Neural cell (in vitro differentiated cells): Measurements from ENCODE around the gene SRCIN1.

Source experiments
- TAF1 ChIP-seq: IDR thresholded peaks from 2 replicates; pipeline ENCODE4 v1.6.1; 2012; ENCODE audit warnings: low read depth
- TF ChIP-seq, protein P1 (sequence below): fragments of 450-650 bp; IDR thresholded peaks from 2 replicates; pipeline ENCODE4 v1.5.1; 2014; ENCODE audit warnings: antibody characterized with exemption, mild to moderate bottlenecking, moderate library complexity; ENCODE audit not compliant: poor library complexity, severe bottlenecking

DNA sequence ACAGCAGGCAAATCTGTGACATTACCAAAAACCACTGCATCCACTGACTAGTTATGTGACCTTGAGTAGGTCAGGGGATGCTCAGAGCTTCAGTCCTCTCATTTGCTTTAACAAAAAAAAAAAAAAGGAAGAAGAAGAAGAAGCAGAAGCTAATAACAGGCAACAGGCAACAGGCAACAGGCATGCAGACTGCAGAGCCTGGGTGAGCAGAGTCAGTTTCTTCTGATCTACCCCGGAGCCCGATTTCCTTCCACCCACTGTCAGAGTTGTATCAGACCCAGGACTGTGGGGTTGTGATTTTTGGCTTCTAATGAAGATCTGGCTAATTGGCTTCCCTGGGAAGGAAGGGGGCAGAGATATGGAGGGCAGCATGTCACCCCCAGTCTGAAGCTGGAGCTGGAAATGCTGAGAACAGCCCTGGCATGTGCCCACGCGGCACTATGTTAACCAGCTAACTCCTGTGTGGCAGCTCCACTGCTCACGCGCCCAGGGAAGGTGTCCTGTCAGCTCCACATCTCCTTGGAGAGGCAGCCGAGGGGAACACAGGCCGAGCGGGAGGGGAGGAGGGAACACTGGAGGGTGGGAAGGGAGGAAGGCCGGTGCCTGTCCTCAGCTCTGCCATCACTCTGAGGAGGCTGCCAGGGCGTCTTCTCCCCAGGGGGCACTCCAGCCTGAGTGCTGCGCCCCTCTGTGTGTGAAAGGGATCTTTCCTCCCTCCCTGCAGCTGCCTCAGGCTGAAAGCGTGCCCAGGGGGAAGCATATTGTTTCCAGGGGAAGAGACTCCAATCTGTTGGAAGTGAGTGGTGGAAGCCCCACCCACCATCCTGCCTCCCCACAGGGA is 17.6 kb downstream of the SRCIN1 start:
- TF ChIP-seq, protein P1, sequence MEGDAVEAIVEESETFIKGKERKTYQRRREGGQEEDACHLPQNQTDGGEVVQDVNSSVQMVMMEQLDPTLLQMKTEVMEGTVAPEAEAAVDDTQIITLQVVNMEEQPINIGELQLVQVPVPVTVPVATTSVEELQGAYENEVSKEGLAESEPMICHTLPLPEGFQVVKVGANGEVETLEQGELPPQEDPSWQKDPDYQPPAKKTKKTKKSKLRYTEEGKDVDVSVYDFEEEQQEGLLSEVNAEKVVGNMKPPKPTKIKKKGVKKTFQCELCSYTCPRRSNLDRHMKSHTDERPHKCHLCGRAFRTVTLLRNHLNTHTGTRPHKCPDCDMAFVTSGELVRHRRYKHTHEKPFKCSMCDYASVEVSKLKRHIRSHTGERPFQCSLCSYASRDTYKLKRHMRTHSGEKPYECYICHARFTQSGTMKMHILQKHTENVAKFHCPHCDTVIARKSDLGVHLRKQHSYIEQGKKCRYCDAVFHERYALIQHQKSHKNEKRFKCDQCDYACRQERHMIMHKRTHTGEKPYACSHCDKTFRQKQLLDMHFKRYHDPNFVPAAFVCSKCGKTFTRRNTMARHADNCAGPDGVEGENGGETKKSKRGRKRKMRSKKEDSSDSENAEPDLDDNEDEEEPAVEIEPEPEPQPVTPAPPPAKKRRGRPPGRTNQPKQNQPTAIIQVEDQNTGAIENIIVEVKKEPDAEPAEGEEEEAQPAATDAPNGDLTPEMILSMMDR = no peak
- no peak for TF ChIP-seq TAF1
